Neural progenitor cell (in vitro differentiated cells): ENCODE data around the gene ATG3. TPM values are rescaled to one million over a fixed set of nuclear protein-coding genes. Genes with fewer than 3 reads are reported as not detected.

Experiments
- DNase-seq: peaks from one replicate; pipeline ENCODE4 v3.0.0-alpha.2; 2016; ENCODE audit warnings: low spot score
- H2AFZ ChIP-seq: fragments of 200-600 bp; sonication (generic); replicated peaks from 2 replicates; pipeline ENCODE4 v1.6.1; 2016; ENCODE audit warnings: antibody characterized with exemption
- H3F3A ChIP-seq: fragments of 200-600 bp; sonication (generic); 2 replicates; pipeline ENCODE4 v1.6.1; 2016; ENCODE audit warnings: antibody characterized with exemption, low read depth
- H3K27ac ChIP-seq: fragments of 200-600 bp; sonication (generic); 2 replicates; pipeline ENCODE4 v1.5.1; 2016; ENCODE audit warnings: mild to moderate bottlenecking
- H3K27me3 ChIP-seq: fragments of 200-600 bp; sonication (generic); 2 replicates; pipeline ENCODE4 v1.6.1; 2016; ENCODE audit warnings: mild to moderate bottlenecking, moderate library complexity
- H3K36me3 ChIP-seq: fragments of 200-600 bp; sonication (generic); 2 replicates; pipeline ENCODE4 v1.5.1; 2016
- H3K4me1 ChIP-seq: fragments of 200-600 bp; sonication (generic); 2 replicates; pipeline ENCODE4 v1.6.1; 2016; ENCODE audit warnings: mixed run types
- H3K4me2 ChIP-seq: fragments of 200-600 bp; sonication (generic); 2 replicates; pipeline ENCODE4 v1.6.1; 2016
- H3K4me3 ChIP-seq: fragments of 200-600 bp; sonication (generic); 2 replicates; pipeline ENCODE4 v1.5.1; 2016
- H3K79me2 ChIP-seq: fragments of 200-600 bp; sonication (generic); 2 replicates; pipeline ENCODE4 v1.6.1; 2016; ENCODE audit warnings: low read depth
- H3K9ac ChIP-seq: fragments of 200-600 bp; sonication (generic); 2 replicates; pipeline ENCODE4 v1.6.1; 2016
- H3K9me3 ChIP-seq: fragments of 200-600 bp; sonication (generic); 2 replicates; pipeline ENCODE4 v1.5.1; 2016; ENCODE audit warnings: low read depth
- H4K20me1 ChIP-seq: fragments of 200-600 bp; sonication (generic); 2 replicates; pipeline ENCODE4 v1.6.1; 2016; ENCODE audit warnings: low read depth
- H3K27ac Mint-ChIP-seq: 3 replicates; pipeline ENCODE4 v1.8.0; 2021; ENCODE audit warnings: mixed read lengths
- H3K27me3 Mint-ChIP-seq: 2 replicates; pipeline ENCODE4 v1.8.0; 2022; ENCODE audit warnings: low read depth, mild to moderate bottlenecking, inconsistent platforms, moderate library complexity, mixed read lengths; ENCODE audit not compliant: insufficient read depth
- H3K36me3 Mint-ChIP-seq: 3 replicates; pipeline ENCODE4 v1.8.0; 2021; ENCODE audit warnings: mixed read lengths
- H3K4me1 Mint-ChIP-seq: 3 replicates; pipeline ENCODE4 v1.8.0; 2021; ENCODE audit warnings: mixed read lengths
- H3K4me3 Mint-ChIP-seq: 3 replicates; pipeline ENCODE4 v1.8.0; 2021; ENCODE audit warnings: mild to moderate bottlenecking, moderate library complexity, mixed read lengths
- H3K9me3 Mint-ChIP-seq: 3 replicates; pipeline ENCODE4 v1.8.0; 2020; ENCODE audit warnings: mixed read lengths
- EZH2 ChIP-seq: fragments of 200-600 bp; sonication (generic); IDR thresholded peaks from 2 replicates; pipeline ENCODE4 v1.6.1; 2017; ENCODE audit warnings: antibody characterized with exemption, mild to moderate bottlenecking, moderate library complexity
- EZH2phosphoT487 ChIP-seq: fragments of 200-600 bp; sonication (generic); IDR thresholded peaks from 2 replicates; pipeline ENCODE4 v1.6.1; 2017; ENCODE audit warnings: antibody characterized with exemption
- total RNA-seq: library from RNA; depleted of rRNA; stranded (reverse); fragments of >200 nt; gene quantifications from 2 replicates; pipeline ENCODE4 v1.2.3, GENCODE V29; 2015; ENCODE audit warnings: low replicate concordance
- TF ChIP-seq, protein P1 (sequence below): fragments of 200-600 bp; sonication (generic); IDR thresholded peaks from 2 replicates; pipeline ENCODE4 v1.5.1; 2017; ENCODE audit warnings: antibody characterized with exemption, mild to moderate bottlenecking

Gene ATG3
- total RNA-seq, 1 donor from 2014 or later, result 55.8 TPM

DNA sequence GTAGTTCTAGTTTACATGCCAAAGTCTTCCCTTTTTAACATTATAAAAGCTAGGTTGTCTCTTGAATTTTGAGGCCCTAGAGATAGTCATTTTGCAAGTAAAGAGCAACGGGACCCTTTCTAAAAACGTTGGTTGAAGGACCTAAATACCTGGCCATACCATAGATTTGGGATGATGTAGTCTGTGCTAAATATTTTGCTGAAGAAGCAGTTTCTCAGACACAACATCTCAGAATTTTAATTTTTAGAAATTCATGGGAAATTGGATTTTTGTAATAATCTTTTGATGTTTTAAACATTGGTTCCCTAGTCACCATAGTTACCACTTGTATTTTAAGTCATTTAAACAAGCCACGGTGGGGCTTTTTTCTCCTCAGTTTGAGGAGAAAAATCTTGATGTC, 21.3 kb upstream of the ATG3 start:
- Histone ChIP-seq H3K27ac (no peak overlapping the region), H3K9ac (no peak overlapping the region), H4K20me1 (no peaks in the 10 kb centered on the region), H3K79me2 (no peaks in the 10 kb centered on the region), H3K4me2 (no peak overlapping the region), H3K4me1 (no peaks in the 10 kb centered on the region), H3K27me3 (no peaks in the 10 kb centered on the region), H3K4me3 (no peak overlapping the region), H3F3A (no peaks in the 10 kb centered on the region), H3K36me3 (peaks cover 25% of the 10 kb centered on the region), H3K9me3 (no peaks in the 10 kb centered on the region), H2AFZ (no peak overlapping the region)
- peaks cover 19% of the 10 kb centered on the region for H3K36me3 Mint-ChIP-seq
- DNase-seq, result no peak
- TF ChIP-seq EZH2phosphoT487 (no peak), EZH2 (no peak)
- TF ChIP-seq, protein P1, sequence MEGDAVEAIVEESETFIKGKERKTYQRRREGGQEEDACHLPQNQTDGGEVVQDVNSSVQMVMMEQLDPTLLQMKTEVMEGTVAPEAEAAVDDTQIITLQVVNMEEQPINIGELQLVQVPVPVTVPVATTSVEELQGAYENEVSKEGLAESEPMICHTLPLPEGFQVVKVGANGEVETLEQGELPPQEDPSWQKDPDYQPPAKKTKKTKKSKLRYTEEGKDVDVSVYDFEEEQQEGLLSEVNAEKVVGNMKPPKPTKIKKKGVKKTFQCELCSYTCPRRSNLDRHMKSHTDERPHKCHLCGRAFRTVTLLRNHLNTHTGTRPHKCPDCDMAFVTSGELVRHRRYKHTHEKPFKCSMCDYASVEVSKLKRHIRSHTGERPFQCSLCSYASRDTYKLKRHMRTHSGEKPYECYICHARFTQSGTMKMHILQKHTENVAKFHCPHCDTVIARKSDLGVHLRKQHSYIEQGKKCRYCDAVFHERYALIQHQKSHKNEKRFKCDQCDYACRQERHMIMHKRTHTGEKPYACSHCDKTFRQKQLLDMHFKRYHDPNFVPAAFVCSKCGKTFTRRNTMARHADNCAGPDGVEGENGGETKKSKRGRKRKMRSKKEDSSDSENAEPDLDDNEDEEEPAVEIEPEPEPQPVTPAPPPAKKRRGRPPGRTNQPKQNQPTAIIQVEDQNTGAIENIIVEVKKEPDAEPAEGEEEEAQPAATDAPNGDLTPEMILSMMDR, result no peak
- H3K9me3 Mint-ChIP-seq, result no peaks in the 10 kb centered on the region
- H3K27me3 Mint-ChIP-seq, result no peaks in the 10 kb centered on the region
- H3K4me3 Mint-ChIP-seq, result no peak overlapping the region
- H3K27ac Mint-ChIP-seq, result no peak overlapping the region
- no peaks in the 10 kb centered on the region for H3K4me1 Mint-ChIP-seq

DNA sequence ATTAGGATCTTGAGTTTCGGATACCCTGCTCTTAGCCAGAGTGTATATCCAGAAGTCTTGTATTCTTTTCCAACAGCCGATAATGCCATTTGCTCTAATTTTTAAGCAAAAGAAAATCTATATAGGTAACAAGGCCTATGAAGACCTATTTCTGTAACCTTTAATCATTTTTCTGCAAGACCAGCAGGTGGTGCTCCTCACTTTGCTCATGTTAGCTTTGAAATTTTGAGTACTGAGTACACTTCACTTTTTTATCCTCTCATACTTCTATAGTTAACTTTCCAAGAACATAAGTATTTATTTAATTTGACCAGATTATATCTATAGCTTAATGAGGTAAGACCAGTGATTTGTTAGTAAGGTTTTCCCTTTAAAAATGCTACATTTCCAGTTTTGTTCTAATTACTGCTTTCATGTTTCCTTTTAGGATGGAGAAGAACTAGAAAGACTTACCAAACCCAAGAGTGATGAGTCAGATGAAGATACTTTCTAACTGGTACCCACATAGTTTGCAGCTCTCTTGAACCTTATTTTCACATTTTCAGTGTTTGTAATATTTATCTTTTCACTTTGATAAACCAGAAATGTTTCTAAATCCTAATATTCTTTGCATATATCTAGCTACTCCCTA, 20.6 kb upstream of the ATG3 start:
- Histone ChIP-seq H4K20me1 (no peaks in the 10 kb centered on the region), H3K36me3 (peaks cover 25% of the 10 kb centered on the region), H3K4me1 (no peaks in the 10 kb centered on the region), H3K79me2 (no peaks in the 10 kb centered on the region), H3K9me3 (no peaks in the 10 kb centered on the region), H2AFZ (no peak overlapping the region), H3K4me3 (no peak overlapping the region), H3F3A (no peaks in the 10 kb centered on the region), H3K9ac (no peak overlapping the region), H3K27ac (no peak overlapping the region), H3K4me2 (no peak overlapping the region), H3K27me3 (no peaks in the 10 kb centered on the region)
- TF ChIP-seq EZH2phosphoT487, result no peak
- TF ChIP-seq, protein P1, result peak; percentile 74
- Mint-ChIP-seq H3K36me3 (peaks cover 15% of the 10 kb centered on the region), H3K27me3 (no peaks in the 10 kb centered on the region), H3K4me1 (no peaks in the 10 kb centered on the region), H3K27ac (no peak overlapping the region), H3K9me3 (no peaks in the 10 kb centered on the region), H3K4me3 (no peak overlapping the region)
- DNase-seq, result peak; percentile 45

DNA sequence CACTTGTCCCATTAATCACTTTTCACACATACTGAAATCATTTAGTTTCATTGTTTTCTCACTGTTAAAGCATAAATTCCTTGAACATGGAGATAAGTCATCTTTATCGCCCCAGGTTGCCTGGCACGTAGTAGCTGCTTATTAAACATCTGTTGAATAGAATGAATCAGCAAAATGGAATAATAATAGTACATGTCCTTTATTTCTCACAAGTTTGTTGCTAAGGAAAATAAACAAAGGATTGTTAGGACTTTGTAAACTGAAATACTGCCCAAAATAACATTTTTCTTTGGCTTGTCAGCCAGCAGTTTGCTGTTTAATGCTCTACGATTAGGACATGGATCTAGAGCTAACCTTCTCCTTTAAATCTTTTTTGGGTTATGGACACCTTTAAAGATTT, 17.9 kb upstream of the ATG3 start:
- H3K9ac ChIP-seq, result no peak overlapping the region
- no peak overlapping the region for H3K4me3 Mint-ChIP-seq

More for the DNA sequence above, 17.9 kb upstream of the ATG3 start:
- no peaks in the 10 kb centered on the region for H3F3A ChIP-seq
- H3K27ac ChIP-seq, result no peak overlapping the region
- Mint-ChIP-seq H3K4me1 (no peaks in the 10 kb centered on the region), H3K27me3 (no peaks in the 10 kb centered on the region), H3K36me3 (peaks cover 2% of the 10 kb centered on the region), H3K27ac (no peak overlapping the region), H3K9me3 (no peaks in the 10 kb centered on the region)
- H3K27me3 ChIP-seq, result no peaks in the 10 kb centered on the region
- H3K36me3 ChIP-seq, result peaks cover 25% of the 10 kb centered on the region
- H2AFZ ChIP-seq, result no peak overlapping the region
- no peak overlapping the region for H3K4me3 ChIP-seq
- H3K4me2 ChIP-seq, result no peak overlapping the region
- H3K79me2 ChIP-seq, result no peaks in the 10 kb centered on the region
- TF ChIP-seq EZH2 (no peak), EZH2phosphoT487 (no peak)
- TF ChIP-seq, protein P1, result no peak
- no peaks in the 10 kb centered on the region for H3K4me1 ChIP-seq
- DNase-seq, result no peak
- no peaks in the 10 kb centered on the region for H4K20me1 ChIP-seq
- no peaks in the 10 kb centered on the region for H3K9me3 ChIP-seq
